GM12878 (cell line): Measurements from ENCODE around the gene ACTR8. TPM values are rescaled to one million over a fixed set of nuclear protein-coding genes. Genes with fewer than 3 reads are reported as not detected.
A peak's percentile ranks its signal among the peaks of the same experiment; 100 is the strongest.

ENCODE experiments used
- ATF2 ChIP-seq: IDR thresholded peaks from 2 replicates; pipeline ENCODE4 v1.6.1; 2012; ENCODE audit warnings: low read length, inconsistent platforms
- BMI1 ChIP-seq: fragments of 450-650 bp; IDR thresholded peaks from 2 replicates; pipeline ENCODE4 v1.6.1; 2016; ENCODE audit warnings: mild to moderate bottlenecking, moderate library complexity, borderline replicate concordance
- CEBPB ChIP-seq, 2 experiments: fragments of 150-350 bp in 1 of 2; IDR thresholded peaks; 2 replicates each; pipeline ENCODE4 v1.6.1; 2012 to 2014; ENCODE audit warnings: low read depth in 2 of 2, low read length in 2 of 2, borderline replicate concordance in 1 of 2, inconsistent platforms in 1 of 2
- CREM ChIP-seq: IDR thresholded peaks from 2 replicates; pipeline ENCODE4 v1.6.1; 2014; ENCODE audit warnings: antibody characterized with exemption, low read depth
- E4F1 ChIP-seq: fragments of 450-650 bp; IDR thresholded peaks from 2 replicates; pipeline ENCODE4 v1.6.1; 2018; ENCODE audit warnings: borderline replicate concordance, mild to moderate bottlenecking; ENCODE audit not compliant: partially characterized antibody
- FOXM1 ChIP-seq: IDR thresholded peaks from 2 replicates; pipeline ENCODE4 v1.6.1; 2012; ENCODE audit warnings: low read depth, mild to moderate bottlenecking, inconsistent platforms, low read length, moderate library complexity
- GABPA ChIP-seq: IDR thresholded peaks from 2 replicates; pipeline ENCODE4 v1.6.1; 2014; ENCODE audit warnings: antibody characterized with exemption, low read depth, mild to moderate bottlenecking, inconsistent platforms
- IRF4 ChIP-seq: IDR thresholded peaks from 2 replicates; pipeline ENCODE4 v1.6.1; 2011; ENCODE audit warnings: low read depth, low read length
- JUNB ChIP-seq: IDR thresholded peaks from 2 replicates; pipeline ENCODE4 v1.6.1; 2016; ENCODE audit warnings: antibody characterized with exemption, mild to moderate bottlenecking
- JUND ChIP-seq: IDR thresholded peaks from 2 replicates; pipeline ENCODE4 v1.6.1; 2012; ENCODE audit warnings: low read depth, mild to moderate bottlenecking, low read length, improper control_type of control experiment, moderate library complexity
- MEF2A ChIP-seq: IDR thresholded peaks from 2 replicates; pipeline ENCODE4 v1.6.1; 2011; ENCODE audit warnings: low read depth, mild to moderate bottlenecking, low read length, moderate library complexity; ENCODE audit not compliant: insufficient read depth
- MYC ChIP-seq: IDR thresholded peaks from 2 replicates; pipeline ENCODE4 v1.6.1; 2011; ENCODE audit warnings: mild to moderate bottlenecking, low read length, moderate library complexity, inconsistent platforms; ENCODE audit not compliant: insufficient read depth, insufficient replicate concordance, insufficient read length, severe bottlenecking
- NFXL1 ChIP-seq: fragments of 450-650 bp; IDR thresholded peaks from 2 replicates; pipeline ENCODE4 v1.6.1; 2017; ENCODE audit warnings: antibody characterized with exemption, mild to moderate bottlenecking, borderline replicate concordance
- NFYA ChIP-seq: IDR thresholded peaks from 2 replicates; pipeline ENCODE4 v1.6.1; 2011; ENCODE audit warnings: low read depth, mild to moderate bottlenecking, low read length, improper control_type of control experiment, borderline replicate concordance
- NKRF ChIP-seq: fragments of 450-650 bp; conservative IDR thresholded peaks from 2 replicates; pipeline ENCODE4 v1.6.1; 2017; ENCODE audit warnings: mild to moderate bottlenecking, moderate library complexity
- NRF1 ChIP-seq: conservative IDR thresholded peaks from 2 replicates; pipeline ENCODE4 v1.6.1; 2011; ENCODE audit warnings: mild to moderate bottlenecking, low read depth, low read length, improper control_type of control experiment
- RAD21 ChIP-seq: IDR thresholded peaks from 2 replicates; pipeline ENCODE4 v1.6.1; 2011; ENCODE audit warnings: mild to moderate bottlenecking, low read depth, low read length, moderate library complexity; ENCODE audit not compliant: insufficient read depth
- USF2 ChIP-seq: IDR thresholded peaks from 2 replicates; pipeline ENCODE4 v1.6.1; 2011; ENCODE audit warnings: low read depth, low read length, improper control_type of control experiment, borderline replicate concordance
- ZBTB11 ChIP-seq: fragments of 450-650 bp; formaldehyde crosslinking; IDR thresholded peaks from 2 replicates; pipeline ENCODE4 v1.5.0; 2022; ENCODE audit warnings: mild to moderate bottlenecking, missing genetic modification characterization
- ZZZ3 ChIP-seq: IDR thresholded peaks from 2 replicates; pipeline ENCODE4 v1.6.1; 2011; ENCODE audit warnings: low read depth; ENCODE audit not compliant: control insufficient read depth, insufficient read length
- polyA plus RNA-seq, 11 experiments: library from polyadenylated mRNA; depleted of rRNA in 4 of 11; unstranded in 6 of 11; stranded (reverse) in 5 of 11; fragments of >200 nt; fragmentation: Nextera tagmentation in 4 of 11; fragmentation: Illumina TruSeq in 1 of 11; extraction: Ambion mirVana in 4 of 11; extraction: Trizol in 1 of 11; gene quantifications; 1 replicate in 1 of 11; 2 replicates in 10 of 11; pipeline versions ENCODE4 v1.2.1 to v1.2.3, GENCODE V29; 2011 to 2016; ENCODE audit warnings: inconsistent platforms in 2 of 11, missing spikeins in 2 of 11, low read depth in 1 of 11
- total RNA-seq, 4 experiments: library from RNA; depleted of rRNA in 3 of 4; stranded (reverse); fragments of >200 nt in 3 of 4; fragmentation: Illumina TruSeq in 1 of 4; extraction: Trizol in 1 of 4; gene quantifications; 2 replicates each; pipeline versions ENCODE4 v1.2.1 to v1.2.3, GENCODE V29; 2013 to 2021

ACTR8 gene
- total and polyA plus RNA-seq, 10 of the 15 experiments (the other 5 are each of a cell fraction or from before 2014, with no cell fraction given) = 5.3 to 35.7 (median 26.4) TPM

GRCh38 chr3:53885239-53885638 lies 3.3 kb upstream of the ACTR8 start (continued):
- TF ChIP-seq IRF4 (no peak), NKRF (no peak), USF2 (no peak), NFXL1 (no peak), CEBPB (IDR thresholded peaks at IDR 0.05; ENCODE audit: borderline replicate concordance in 1 of 2, low read depth in 2 of 2, low read length in 2 of 2) (no peak), ATF2 (peak; percentile 64; the same call in 1 of the 2 replicates), JUNB (peak; percentile 64), JUND (no peak), NRF1 (no peak), BMI1 (no peak), GABPA (0 out of 2 replicates have a peak, but pooled peaks have one; percentile 14), ZZZ3 (no peak), MYC (no peak), E4F1 (no peak), FOXM1 (peak; percentile 27; the same call in 1 of the 2 replicates), CREM (no peak), NFYA (no peak), MEF2A (no peak), RAD21 (no peak), ZBTB11 (CRISPR knock-in tag) (no peak)
